Fibroblast of skin of scalp (primary cell): ENCODE results near the gene EEF1AKMT2.
"Not testable (repeated sequence)": the region's sequence is repeated elsewhere in the genome, so short reads cannot be mapped to it uniquely, and the experiment has no call there.

Experiments
- DNase-seq: peaks from one replicate; pipeline ENCODE4 v3.0.0-alpha.2; 2013

The EEF1AKMT2 gene

DNA sequence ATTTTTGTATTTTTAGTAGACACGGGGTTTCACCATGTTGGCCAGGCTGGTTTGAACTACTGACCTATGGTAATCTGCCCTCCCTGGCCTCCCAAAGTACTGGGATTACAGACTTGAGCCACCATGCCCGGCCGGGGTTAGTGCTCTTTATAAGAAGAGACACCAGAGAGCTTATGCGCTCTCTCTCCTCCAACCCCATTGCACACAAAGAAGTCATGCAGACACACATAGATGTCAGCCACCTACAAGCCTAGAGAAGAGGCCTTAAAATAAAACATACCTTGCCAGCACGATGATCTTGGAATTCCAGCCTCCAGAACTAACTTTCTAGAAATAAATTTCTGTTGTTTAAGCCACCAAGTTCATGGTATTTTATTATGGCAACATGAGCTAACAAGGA, 37.5 kb downstream of the EEF1AKMT2 start:
- DNase-seq, result no peak

DNA sequence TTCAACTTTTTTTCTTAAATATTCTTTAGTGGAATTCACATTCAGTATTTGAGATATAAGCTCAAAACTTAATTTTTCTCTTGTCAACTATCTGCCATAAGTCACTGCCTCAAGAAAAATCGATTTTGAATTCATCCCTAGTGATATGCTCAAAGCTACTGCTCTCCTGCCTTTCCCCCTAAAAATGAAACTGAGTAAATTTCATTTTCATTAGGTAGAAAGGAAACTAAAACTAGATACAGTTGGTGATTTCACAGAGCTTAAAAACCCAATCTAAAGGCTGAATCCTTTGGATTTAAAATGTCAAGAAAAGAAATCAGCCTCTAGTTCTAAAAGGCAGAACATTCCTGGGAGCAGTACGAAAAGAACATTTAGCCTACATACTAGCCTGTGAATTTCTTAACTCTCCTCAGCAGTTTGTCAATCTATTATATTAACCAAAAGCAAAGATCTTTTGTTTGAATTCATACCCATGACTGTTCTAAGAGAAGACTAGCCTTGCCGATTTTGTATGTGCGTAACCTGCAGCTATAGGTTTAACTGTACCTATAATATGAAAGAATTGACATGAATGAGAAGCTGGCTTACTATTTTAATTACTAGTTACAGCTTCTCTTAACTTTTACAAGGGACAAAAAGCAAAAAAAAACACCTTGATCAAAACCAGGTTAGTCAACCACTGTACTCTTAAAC, 42.6 kb downstream of the EEF1AKMT2 start:
- DNase-seq, result no peak

DNA sequence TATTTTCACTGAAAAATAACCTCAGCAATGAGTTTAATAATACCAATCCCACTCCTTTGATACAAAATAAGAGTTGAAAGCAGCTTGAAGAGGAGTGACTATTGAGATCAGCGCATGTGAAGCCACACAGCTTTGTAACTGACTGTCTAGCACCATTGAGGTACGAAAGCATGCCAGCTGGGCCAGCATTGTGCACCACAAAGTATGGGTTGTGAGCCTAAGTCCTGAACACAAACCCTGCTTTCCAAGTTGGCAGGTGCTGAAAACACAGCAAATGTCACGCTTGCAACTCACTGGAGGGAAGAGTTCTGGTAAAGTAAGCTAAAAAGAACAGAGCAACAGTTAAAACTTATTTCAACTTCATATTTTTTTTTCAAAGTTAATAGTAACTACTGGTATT, 43.5 kb downstream of the EEF1AKMT2 start:
- DNase-seq, result no peak

DNA sequence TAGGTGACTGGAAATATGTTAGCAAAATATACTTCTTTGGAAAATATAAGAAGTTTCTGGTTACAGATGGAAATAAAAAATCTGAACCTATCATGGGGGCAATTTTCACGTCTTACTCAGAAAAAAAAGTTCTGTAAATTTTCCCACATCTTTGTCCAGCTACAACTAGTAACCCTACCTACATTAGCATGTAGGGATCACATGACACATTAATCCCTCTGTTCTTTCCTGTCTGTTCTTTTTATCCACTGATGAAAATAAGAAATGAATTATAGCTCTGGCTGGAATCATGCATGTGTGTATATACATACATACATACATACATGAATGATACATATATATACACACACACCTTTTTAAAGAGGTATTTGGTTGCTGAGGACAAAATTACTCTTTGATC, 43.9 kb downstream of the EEF1AKMT2 start:
- no peak for DNase-seq

DNA sequence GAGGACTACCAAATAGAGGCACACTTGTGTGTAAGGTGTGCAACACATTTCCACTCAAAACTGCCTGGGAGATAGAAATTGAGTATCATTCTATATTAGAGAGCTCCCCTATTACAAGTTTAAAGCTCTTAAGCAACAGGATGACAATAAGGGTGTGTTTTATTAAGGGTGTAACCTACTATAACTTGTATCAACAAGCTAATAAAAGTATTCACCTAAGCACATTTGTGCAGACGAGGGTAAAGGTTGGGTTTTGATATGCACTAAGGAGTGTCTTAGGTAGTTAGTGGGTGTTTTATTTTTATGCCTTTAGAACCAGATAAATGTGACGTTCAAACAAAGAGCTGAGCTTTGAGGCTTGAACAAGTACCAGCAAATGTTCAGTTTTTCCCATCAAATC, 44.7 kb downstream of the EEF1AKMT2 start:
- no peak for DNase-seq

DNA sequence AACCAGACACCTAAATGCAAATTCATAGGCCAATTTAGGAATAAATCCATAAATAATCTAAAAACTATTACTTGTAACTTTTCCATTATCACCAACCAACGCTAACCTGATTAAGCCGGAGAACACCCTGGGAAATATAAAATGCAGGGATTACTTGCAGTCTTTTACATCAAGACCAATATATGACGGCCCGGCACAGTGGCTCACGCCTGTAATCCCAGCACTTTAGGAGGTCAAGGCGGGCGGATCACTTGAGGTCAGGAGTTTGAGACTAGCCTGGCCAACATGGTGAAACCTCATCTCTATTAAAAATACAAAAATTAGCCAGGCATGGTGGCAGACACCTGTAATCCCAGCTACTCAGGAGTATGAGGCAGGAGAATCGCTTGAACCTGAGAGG, 45.2 kb downstream of the EEF1AKMT2 start:
- DNase-seq, result not testable (repeated sequence)

DNA sequence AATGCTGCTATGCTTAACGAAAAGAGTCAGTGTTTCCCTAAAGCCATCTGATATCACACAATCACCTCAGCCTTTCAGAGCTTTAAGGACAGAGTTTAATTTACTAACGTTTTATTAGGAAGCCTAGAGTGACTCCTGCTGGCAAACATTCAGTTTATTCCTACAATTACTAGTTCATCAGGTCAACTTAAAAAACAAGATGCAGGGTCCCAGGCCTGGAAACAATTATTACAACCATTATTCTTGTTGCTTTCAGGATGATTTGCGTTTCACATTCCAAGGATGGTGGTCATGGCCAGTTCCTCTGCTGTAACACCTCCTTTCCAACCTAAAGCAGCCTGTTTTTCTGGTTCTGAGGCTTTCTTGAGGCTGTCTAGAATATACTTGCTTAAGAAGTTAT, 46.0 kb downstream of the EEF1AKMT2 start:
- DNase-seq, result peak; percentile 57

DNA sequence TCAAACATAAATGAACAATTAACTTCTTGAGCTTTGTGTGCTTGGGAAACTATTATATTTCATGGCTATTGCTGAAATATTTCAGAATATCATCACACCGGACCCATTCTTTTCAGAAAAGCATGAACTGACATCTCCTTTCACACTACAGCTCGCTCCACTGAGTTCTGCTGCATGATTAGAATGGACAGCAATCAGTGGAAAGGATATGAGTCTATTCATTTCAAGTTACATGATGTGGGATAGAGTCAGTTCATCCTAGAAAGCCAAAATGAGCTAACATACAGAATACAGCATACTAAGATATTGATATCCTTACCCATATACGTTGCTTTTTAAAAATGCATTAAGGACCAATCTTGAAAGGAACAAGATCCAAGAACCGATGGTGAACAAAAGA, 46.4 kb downstream of the EEF1AKMT2 start:
- DNase-seq, result no peak

DNA sequence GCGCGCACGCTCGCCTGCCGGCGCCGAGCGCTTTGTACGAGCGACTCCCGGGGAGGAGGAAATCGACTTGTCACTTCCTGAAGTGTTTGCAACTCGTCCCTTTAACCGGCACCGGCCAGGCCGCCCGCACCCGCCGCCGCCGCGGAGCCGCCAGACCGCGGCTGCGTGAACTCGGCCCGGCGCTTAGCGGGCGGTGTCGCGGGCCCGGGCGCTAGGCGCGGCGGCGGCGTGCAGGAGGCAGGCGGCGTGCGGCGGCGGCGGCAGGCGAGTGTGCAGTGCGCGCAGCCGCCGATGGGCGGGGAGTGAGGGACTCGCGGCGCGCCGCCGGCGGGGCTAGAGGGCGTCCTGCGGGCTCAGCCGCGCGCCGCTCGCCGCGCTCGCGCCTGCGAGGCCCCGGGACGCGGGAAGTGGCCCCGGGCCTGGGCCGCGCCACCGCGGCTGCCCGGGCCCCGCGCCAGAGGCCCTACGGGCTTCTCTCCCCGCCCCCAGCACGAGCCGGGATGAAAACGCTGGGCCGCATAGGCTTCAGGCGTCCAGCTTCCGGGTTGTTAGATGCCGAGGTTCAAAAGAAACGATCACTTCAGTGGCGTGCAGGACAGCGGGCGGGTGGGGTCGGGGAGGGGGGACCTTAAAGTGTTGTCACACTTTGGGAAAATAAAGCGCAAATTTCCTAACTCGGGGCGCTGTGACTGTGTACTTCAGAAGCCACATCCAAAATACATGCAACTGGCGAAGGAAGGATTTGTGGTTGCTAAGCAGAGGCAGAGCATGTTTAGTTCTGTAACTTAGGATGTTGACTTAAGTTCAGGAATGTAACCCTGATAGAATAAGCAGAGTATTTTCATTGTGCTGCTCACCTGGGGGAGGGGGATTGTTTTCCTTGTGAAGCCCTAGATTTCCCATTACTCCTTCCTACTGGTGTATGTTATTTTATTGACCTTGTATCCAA, 47.3 kb downstream of the EEF1AKMT2 start, which contains the start of gene FAM53B:
Gene FAM53B (minus strand): TSS at position 277 of the 949 bp plus-strand sequence. CDS start 37,665 bp downstream, outside the sequence.
- peak; percentile 83 for DNase-seq

DNA sequence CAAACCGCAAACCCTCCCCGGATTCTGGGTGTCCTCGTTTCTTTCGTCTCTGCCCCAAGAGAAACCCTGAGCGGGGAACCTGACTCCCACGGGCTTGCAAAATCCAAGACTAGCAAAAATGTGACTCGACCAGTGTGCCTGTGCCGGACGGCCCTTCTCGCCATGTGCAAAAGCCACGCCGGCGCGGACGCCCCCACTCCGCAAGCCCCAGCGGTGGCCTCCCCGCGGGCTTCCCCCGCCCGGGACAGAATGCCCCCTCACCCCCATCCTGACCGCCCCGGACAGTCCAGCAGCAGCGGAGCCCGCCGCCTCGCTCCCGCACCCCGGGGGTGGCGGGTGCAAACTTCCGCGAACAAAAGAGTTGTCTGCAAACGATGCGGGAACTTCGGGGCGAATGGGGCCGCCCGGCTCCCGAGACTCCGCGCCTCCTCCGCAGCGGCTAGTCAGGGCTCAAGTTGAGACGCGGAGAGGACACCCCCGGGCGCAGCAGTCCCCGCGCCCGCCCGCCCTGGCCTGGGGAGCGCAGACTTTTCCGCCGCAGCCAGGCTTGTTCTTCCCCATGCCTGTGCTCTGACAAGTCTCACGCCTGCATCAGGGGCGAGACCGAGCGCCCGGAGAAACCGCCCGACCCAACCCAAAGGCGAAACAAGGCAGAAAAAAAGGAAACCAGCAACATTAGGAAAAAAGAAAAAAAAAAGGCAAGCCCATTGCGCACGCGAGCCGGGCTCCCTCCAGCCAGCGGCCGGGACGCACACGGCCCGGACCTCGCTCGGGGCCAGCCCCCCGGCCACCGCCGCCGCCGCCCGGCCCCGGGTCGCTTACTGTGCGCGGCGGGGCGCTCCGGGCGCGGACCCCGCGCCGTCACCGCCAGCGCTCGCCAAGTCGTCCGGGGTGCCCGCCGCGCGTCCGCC, 48.2 kb downstream of the EEF1AKMT2 start:
- no peak for DNase-seq

DNA sequence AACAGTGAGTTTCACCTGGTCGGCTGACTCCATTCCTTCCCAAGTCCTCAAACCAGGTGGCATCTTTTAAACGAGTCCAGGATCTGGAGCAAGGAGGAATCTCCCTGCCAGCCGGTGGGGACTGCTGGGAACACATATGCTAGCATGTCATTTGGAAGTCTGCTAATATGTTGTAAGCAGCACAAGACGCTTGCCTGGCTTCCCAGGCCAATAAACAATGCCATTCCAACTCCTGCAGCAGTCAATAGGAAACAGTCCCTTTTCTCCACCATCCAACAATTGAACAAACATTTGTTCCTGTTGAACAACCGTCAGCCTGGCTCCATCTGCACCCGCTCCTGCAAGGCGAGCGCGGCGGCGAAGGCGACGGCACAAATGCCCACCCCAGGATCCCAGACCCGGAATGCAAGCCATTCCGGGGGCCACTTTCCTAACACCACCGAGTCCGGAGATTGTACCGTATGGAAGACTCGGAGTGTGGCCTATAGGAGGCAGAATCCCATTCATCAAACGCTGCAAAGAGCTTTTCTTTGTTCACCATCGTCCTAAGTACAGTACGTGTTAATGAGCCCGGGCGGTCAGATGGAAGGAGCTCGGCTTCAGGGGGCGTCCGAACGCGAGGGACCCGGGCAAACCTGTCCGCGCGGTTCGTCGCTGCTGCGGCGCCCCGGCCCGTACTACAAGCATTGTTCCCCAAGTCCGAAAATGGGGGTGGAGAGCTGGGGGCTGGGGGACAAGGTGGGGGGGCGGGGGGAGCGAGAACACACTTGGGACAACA, 49.1 kb downstream of the EEF1AKMT2 start:
- peak; percentile 34 for DNase-seq

DNA sequence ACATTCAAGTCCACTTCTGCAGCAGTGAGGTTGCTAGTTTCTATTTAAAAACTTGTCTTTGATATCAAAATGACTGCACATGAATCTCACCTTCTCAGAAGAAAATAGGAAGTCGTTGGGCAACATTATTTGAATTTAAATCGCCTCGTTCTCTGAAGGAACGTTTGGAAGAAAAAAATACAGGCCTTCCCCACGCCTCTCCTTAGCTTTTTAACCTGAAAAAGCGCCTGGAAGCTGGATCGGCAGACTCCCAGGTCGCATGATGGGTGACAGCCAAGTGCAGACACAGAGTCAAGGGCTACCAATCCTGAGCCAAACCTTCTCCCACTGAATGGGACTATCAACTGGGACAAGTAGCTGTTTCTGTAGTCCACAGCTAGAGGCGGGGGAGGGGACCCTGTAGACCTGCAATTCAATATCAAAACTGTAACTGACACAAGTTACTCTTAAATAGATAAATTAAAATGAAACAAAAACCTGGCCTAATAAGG, 49.7 kb downstream of the EEF1AKMT2 start:
- DNase-seq, result no peak

DNA sequence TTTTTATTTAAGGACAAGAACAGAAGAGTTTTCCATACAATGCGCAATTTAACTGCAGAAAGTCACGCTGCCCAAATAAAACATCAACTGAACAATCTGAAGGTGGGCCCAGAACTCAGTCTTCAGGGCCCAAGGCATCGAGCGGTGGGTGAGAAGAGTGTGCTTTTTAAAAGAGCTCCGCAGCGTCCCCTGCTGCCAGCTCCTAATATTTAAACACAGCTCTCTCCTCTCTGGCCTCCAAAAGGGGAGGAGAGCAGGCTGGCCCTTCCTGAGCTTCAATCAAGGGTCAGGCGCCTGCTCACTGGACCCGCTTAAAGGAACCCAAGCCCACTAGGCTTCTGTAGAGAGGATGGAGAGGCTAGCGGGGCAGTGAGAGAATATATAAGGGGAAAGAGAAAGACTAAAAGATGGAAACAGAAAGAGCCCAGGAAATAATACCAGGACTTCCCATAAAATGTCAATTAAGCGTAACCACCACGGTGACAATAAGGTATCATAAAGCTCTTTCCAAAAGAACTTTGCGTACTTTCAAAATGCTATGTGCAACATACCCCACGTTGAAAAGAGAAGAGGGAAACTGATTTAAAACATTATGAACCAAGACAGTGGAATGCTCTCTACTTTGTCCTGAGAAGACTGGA, 50.3 kb downstream of the EEF1AKMT2 start:
- peak; percentile 64 for DNase-seq

DNA sequence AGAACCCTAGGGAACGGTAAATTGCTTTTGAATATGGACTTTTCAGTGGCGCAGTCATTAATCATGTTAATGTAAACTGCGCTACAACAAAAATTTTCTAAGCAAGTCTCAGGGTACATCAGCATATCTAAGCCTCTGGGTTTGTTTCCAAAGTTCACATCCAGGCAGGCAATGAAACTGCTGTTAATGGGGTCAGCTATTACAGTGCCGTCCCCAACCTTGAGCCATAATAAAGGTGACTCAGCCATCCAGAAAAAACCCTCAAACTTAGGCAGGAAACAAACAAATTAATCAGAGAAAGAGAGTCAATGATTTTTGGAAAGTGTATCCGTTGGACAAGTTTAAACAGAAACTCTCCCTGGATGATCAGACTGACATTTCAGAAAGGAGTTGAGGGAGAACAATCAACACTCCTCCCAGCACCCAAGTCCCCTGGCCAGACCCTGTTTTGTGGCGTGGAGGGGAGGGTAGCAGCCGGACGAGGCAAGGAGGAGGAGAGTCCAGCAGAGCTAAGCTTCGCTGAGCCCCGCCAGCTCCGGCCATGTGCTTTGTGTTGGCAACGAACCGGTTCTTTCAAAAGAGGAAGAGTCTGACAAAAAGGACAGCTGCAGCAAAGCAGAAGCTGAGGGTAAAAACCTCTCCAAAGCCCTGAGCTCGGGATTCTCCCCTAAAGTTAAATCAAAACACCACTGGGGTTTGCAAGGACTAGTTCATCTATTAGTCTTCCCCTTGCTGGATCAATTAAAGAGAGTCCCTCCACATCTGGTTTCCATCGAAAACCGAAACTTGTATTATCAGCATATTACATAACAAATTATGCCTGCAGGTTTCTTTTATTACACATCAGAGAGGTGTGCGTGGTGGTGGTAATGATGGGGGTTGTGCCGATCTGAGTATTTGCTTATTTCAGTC, 51.1 kb downstream of the EEF1AKMT2 start:
- no peak for DNase-seq

DNA sequence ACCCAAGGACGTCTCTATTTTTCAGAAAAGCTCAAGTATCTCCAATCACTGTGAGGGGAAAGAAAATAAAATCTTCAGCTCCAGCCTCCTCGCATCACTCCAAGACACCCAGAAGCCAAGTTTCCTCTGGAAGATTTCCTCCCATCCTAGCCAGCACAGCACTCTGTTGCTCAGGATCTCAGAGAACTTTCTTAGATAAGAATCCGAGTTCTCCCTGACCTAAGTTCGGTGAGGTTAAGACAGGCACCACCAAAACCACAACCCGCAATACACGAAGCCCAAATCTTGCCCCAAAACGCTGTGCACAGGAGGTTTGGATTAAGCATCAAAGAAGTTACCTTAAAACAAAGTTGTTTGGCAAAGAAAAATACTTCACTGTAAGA, 51.7 kb downstream of the EEF1AKMT2 start:
- no peak for DNase-seq

DNA sequence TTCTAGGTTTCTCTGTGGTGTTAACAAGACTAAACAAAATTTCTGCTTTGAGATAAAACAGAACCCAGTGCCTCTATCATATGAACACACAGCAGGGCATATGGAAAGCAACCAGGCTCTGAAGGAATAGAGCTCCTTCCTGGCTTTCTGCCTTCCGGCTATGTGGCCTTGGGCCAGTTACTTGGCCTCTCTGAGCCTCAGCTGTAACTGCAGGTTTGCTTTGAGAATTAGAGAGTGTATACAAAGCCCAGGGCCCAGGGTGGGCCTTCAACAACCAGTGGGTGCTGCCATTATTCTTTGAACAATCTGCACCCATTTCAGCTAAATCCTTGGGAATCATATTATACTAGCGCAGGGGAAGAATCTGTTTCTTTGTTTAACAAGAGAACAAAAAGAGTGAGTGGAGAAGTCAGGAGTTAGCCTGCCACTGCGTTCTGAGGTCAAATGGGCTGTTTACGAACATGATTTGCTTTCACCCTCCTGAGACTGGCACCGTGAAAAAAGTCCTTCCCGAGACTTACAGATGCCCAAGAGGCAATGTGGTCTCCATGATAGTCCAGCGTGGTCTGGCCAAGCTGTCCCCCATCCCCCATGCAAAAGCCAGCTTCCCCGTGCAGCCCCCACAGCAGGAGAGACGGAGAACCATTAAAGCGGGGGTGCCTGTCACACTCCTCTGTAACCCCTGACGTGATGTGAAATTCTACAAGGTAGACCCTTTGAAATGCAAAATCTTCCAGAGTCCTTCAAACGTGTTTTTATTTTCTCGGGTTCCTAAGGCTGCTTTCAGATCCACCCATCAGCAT, 52.4 kb downstream of the EEF1AKMT2 start:
- DNase-seq, result no peak

DNA sequence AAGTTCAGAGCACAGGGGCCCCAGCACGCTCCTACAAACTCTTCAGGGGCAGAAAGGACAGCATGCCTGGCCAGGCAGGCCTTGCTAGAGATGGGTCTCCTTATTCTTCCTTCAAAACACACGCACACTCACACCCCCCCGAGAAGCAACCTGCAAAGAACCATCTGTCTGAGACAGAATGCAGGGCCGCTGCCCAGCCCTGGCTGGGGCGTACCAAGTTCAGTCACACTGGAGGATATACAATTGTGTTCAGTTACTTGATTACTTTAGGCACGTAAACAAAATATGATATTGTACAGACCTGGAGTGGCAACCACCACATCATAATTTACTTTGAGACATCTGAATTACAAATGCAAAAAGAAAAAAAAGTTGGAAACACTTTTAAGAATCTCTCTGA, 53.2 kb downstream of the EEF1AKMT2 start:
- DNase-seq, result no peak

DNA sequence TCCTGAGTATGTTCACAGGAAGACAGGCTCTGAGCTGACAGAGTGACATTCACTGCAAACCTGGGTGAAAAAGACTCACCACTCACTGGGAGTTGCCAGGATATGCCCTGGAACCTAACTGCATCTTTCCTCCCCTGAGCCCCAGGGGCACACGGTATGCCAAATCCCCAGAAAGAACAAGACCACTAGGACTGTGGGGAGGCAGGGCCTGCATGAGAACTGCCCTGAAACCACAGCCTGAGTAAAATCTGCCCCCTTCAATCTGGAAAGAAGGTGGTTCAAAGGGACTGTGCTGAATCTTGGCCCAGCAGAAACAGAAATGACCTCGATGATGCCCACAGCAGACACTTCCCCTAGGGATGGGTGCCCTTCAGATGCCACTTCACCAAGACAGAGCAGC, 54.0 kb downstream of the EEF1AKMT2 start:
- DNase-seq, result no peak

DNA sequence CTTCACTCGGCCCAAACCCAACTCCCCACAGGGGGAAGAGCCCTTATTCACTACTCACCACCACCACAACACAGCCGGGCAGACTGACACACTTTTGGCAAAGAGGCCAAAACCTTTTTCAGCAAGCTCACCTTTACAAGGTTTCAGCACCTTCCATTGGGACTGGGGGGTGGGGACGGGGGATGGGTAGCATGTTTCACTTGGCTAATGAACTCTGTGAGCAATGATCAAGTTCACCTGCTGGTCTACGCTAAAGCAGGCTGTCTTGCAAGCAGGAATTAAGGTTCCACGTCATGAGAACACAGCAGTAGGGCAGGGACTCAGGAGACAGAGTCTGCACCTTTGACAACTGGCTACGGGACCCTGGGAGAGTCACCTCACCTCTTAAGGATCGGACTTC, 54.5 kb downstream of the EEF1AKMT2 start:
- no peak for DNase-seq
